ENCODE measurements around the gene CPA5.

CPA5 gene

DNA sequence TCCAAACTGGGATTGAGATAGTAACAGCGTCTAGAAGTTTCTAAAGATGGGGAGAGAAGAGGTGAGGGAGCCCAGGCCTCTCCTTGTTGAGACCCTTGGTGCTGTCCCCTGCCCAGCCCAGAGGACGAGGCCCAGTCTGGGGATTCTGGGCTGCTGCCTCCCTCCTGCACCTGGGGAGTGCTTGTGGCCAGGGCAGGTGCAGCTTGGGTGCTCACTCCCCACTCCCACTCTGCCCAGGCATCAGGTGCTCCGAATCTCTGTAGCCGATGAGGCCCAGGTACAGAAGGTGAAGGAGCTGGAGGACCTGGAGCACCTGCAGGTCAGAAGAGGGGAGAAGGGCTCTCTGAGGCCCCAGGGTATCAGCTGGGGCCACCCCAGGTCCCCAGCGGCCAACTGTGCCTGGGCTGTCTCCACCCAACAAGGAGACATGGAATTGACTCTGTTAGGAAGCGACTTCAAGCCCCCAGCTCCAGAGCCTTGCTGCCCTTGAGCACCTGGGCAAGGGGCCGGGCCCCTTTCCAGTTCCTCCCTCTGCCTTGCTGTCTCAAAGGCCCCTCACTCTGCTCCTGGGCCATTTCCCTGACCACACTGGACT is 36.3 kb downstream of the CPA5 start:
- DNase-seq = no peak

DNA sequence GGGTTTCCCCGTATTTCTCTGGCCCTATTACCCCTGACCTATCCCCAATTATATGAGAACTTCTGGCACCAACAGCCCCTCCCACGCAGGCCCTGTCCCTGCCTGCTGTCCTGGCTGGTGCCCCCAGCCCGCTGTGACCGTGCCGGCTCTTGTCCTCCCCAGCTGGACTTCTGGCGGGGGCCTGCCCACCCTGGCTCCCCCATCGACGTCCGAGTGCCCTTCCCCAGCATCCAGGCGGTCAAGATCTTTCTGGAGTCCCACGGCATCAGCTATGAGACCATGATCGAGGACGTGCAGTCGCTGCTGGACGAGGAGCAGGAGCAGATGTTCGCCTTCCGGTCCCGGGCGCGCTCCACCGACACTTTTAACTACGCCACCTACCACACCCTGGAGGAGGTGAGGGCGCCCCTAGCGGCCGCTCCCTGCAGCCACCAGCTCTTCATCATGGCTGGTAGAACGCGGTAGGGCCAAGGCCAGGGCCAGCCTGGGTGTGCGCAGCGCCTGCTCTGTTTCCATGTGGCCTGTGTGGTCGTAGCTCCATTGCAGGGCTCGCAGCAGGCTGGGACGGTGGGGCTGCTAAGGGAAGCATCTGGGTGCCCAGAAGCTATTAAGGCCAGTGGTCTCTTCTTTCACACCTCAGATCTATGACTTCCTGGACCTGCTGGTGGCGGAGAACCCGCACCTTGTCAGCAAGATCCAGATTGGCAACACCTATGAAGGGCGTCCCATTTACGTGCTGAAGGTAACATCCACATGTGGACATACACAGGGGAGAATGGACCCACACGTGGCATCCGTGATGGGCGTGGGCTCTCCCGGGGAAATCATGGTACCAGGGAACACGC is 37.1 kb downstream of the CPA5 start:
- DNase-seq = no peak

DNA sequence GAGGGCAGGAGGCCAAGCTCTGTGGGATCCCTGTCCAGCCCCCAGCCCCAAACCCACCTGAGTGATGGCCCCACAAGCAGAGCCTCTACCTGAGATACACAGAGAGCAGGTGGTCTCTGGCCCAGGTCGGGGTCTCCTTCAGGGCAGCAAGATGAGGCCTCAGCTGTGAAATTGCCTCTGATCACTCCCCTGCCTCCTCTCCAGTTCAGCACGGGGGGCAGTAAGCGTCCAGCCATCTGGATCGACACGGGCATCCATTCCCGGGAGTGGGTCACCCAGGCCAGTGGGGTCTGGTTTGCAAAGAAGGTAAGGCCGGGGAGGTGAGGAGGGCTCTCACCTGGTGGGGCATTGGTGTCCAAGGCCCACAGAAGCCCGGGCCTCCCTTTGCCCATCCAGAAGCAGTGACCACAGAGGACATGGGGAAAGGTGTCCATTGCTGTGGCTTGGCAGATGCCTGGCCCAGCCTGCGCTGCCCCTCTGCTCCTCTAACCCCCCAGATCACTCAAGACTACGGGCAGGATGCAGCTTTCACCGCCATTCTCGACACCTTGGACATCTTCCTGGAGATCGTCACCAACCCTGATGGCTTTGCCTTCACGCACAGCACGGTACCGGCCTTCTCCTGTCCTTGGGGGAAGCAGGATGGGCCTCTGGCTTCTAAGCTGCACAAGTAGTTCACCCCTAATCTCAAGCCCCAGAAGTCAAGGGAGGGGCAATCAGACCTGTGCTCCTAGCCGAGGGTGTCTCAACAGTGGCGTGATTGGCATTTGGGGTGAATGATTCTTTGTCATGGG is 38.8 kb downstream of the CPA5 start:
- DNase-seq = no peak

DNA sequence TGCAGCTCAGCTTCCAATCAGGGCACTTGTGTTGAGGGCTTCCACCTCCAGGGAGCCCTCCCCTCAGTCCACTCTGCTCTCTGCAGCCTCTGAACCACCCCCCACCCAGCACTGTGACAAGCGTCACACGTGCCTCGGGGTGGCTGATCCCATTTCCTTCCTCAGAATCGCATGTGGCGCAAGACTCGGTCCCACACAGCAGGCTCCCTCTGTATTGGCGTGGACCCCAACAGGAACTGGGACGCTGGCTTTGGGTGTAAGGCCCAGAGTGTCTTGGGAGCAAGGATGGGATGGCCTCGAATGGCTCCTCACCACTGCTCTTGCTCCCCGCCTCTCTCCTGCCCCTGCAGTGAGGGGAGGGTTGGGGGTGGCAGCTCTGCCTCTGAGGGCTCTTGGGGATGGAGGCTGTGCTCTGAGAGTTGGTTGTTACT is 39.8 kb downstream of the CPA5 start:
- no peak for DNase-seq

DNA sequence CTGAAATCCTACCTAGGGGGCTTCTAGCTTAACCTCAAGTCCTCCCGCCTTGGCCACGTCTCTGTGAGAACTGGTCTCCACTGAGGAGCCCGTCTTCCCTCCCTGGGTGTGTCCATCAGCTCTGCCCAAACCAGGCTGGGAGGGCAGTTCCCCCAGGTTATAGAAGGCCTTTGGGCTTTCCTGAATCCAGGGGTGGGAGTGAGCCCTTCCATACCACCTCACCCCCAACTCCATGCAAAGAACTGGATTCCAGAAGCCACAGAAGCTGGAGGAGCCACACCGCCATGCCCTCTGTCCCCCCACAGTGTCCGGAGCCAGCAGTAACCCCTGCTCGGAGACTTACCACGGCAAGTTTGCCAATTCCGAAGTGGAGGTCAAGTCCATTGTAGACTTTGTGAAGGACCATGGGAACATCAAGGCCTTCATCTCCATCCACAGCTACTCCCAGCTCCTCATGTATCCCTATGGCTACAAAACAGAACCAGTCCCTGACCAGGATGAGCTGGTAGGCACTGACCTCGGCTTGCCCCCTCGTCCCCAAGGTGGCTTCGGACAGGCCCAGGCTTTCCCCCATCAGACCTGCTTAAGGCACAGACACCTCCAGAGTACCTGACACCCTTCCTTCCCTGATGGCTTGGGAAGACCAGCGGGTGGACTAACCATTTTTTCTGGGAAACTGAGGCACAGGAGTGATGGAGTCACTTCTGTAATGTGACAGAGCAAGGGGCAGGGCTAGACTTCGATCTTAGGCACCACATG is 40.4 kb downstream of the CPA5 start:
- DNase-seq = no peak

DNA sequence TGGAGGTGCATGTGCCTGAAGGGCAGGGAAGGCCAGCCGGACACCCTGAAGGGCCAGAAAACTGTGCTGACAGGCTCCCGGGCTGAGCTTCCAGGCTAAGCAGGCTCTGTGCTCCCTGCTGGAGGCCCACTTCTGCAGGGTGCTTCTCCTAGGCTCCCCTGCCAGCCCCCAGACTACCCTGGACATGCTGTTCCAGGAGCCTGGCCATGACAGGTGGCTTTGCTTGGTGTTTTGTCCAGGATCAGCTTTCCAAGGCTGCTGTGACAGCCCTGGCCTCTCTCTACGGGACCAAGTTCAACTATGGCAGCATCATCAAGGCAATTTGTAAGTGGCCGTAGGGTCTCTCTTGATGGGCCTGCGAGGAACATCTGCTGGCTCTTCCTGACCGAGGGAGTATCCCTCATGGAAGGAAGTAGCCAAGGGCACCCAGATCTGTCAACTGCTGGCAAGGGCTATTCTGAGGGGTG is 41.0 kb downstream of the CPA5 start:
- no peak for DNase-seq

DNA sequence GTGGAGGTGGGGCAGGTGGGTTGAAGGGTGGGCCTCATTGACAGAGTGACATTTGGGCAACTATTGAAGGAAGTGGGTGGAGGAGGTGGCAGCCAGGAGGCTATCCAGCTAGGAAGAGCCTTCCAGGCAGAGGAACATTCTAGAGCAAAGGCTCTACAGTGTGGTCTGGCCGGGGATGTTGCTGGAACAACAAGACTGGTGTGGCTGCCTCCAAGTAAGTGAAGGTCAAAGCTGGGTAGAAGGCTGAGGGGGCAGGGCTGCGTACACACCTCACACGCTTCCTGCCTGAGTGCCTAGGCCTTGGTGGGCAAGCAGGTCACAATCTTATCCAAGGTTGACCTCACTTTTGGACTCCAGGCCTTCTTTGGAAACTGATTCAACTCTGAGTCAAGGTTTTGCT is 42.3 kb downstream of the CPA5 start:
- DNase-seq = no peak

DNA sequence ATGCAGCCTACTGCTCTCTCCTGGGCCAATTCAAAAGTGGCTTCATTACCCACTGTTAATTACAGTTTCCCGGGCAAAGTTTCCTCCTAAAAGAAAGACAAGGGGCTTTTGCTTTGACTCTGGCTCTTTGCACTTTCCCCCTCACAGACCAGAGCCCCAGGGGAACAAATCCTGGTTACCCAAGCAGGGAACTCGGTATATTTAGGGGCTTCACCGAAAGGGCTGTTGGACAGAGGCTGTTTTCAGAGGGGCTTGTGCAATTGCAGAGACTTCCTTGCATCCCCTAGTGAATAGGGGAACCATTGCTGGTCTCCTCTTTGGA is 42.7 kb downstream of the CPA5 start:
- DNase-seq = no peak

DNA sequence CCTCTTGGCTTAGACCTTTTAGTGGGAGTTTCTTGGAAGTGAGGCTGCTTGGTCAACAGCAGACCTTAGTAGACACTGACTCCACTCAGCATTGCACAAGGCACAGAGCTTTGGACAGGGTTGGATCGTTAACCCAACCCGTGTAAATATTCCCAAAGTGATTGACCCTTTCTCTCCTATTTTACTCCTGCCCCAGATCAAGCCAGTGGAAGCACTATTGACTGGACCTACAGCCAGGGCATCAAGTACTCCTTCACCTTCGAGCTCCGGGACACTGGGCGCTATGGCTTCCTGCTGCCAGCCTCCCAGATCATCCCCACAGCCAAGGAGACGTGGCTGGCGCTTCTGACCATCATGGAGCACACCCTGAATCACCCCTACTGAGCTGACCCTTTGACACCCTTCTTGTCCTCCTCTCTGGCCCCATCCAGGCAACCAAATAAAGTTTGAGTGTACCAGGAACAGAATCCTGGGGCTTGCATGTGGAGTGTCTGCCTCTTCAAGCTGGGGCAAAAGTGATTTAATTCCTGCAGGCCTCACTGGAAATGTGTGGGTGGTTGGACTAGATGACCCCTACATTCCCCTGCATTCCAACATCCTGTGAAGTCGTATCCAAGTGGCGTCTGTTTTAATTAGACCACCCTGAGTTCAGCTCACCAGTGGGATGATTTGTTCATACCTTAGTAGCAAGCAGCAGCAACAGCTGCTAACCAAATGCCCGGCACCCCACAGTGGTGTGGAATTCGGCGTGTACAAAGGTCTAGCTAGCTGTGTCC is 43.2 kb downstream of the CPA5 start:
- no peak for DNase-seq

DNA sequence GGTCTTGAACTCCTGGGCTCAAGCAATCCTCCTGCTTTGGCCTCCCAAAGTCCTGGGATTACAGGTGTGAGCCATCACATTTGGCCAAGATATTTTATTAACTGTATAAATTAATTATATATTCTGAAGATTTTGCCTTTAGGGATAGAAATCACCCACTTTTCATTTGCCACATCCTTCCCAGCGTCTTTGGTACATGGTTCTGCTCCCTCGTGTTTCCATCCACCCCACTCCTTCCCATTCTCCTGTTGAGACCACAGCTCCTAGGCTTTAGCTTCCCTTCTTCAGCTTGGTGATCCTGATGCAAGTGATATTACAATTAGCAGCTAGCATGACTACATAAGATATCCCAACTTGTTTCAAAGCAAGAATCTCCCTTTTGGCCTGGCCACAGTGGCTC is 44.1 kb downstream of the CPA5 start:
- DNase-seq = no peak

DNA sequence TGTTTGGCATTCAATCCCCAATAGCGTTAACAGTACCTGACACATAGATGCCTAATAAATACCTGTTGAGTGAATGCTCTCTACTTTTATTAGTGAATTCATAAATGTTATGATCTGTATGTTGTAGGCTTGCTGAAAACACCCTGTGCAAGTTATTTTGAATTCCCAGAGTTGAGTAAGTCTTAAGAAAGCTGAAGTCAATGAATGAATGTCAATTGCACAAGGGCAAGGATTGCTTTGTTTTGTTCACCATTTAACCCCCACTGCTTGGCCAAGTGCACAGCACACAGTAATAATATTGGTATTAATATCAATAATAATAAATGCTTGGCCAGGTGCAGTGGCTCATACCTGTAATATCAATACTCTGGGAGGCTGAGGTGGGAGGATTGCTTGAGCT is 45.9 kb downstream of the CPA5 start:
- no peak for DNase-seq

DNA sequence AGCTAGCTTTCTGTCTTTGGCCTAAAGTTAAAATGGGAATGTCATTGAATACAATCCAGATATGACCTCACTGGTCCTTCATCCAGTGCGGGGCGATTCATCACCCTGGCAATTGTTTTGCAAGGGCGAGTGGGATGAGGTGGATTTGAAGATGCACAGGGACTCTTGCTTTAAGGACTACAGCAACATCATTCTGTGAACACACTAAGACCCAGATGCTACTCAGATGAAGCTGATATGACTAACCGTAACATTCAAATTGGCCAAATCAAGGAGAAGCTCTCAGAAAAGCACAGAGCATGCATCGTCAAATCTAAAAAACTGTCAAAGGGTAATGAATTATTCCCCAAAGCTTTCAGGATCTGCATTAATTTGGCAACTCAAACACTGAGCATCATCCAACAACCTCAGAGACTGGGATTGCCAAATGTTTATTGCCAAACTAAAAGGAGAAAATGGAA is 48.5 kb downstream of the CPA5 start:
- no peak for DNase-seq

DNA sequence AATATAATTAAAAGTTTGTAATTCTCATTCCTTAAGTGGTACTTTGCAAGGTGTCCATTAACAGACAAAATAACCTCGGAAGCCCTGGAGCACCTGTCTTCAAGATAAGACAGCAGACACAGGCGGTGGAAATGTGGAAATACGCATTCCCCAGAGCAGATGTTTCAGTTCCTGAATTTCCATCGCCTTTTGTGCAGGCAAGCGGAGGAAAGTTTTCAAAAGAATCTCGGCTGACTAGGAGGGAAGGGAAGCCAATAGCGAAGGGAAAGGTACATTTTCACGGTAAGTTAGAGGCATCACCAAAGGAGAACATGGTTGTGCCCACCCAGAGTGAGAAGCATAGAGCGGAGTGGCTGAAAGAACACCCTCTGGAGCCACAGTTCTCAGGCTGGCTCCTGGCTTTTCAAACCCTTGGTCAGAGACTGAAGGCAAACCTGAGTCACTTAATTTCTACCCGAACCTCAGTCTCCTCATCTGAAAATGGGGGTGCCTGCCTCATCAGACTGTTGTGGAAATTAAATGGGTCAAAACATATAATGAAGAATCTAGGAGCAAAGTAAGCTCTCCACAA is 49.3 kb downstream of the CPA5 start:
- DNase-seq = no peak

DNA sequence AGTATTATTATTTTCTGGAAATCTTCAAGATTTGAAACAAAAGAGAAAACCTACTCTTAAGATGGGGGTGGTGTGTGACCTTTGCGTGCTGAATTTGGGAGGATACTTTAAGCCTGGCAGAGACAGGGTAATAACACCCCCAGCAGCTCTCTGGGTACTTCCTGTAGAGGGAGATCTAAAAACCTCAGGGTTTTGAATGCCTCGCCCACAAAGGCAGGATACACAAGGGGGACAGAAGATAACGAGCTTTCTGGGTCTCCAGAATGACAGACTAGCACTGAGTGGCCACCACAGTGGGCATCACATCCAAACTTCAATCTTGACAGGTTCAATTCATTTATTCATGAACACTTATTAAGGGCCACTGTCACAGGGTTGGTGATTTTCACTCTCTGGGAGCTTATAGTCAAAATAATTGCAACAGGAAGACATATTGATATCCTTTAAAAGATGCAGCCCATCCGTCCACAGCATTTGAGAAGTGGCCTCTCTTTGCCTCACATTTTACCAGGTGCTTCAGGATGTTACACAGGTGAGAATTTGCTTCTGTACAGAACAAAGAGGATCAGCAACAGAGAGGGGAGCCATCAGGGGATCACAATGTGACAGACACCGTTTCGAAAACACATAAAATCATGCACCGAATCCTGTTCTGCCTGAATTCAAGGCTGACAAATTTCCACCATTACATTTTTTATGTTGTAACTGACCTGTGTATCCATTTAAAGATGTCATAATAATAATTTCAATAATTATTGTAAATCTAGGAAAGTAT is 50.0 kb downstream of the CPA5 start:
- DNase-seq = no peak

DNA sequence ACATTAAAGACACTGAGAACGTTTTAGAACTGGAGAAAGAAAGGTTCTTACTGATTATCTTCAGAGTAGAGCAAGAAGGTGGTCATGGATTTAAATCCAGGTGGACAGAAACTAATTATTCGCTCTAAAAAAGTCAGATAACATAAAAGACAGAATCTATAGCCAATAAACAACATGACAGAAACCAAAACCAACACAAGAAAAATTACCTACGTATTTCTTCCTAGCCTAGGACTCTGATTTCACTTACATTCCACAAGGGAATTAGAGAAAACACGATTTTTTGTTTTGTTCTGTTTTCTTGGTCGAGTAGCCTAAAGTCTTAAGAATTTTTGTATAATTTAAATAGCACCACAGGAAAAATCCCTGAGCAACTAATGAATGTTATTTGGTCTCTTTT is 50.8 kb downstream of the CPA5 start:
- DNase-seq = no peak

DNA sequence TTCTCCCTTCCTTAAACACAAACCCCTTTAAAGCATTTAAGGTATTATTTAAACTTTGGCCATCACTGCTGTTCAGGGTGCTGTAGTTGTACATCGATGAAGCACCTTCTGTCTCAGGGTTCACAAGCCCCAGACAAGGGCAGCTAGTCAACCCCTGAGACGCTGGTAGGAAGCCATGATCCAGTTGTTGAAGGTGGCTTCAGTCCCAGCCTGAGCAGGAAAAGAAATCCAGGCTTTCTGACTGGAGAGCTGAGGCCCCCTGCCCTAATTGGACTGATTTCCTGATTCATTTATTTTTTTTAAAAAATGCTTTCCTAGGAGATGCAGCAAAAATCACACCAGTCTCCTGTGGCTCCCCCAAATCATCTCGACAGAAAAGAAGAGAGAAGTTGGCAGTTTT is 51.5 kb downstream of the CPA5 start:
- DNase-seq = no peak

DNA sequence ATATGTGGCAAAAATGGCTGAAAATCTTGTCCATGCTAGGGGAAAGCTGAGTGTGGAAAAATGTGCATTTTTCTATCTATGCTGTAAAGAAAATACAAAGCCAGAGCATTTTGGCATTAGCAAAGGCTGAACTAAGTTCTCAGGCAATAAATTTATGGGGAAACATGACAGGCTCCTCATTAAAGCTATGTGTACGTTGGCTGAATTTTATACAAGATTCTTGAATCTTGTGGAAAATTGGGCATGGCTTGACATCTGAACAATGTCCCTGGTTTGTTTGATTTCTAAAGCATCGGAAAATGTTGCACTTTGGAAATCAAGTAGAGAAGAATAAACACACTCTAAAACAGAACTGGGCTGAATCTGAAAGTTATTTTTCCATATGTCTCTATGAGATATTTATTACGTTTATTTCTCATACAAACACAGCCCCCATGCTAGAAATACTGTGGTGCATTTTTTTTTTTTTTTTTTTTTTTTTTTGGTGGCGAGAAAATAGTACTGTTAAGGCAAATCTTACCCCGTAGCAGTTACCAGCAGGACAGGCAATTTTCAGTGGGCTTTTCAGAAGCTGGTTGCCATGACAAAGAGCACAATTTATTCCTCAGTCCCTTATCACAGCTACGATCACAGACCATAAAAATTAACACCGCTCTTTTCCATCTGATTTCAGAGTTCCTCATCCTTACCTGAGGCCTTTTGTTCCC is 52.6 kb downstream of the CPA5 start:
- DNase-seq = no peak

DNA sequence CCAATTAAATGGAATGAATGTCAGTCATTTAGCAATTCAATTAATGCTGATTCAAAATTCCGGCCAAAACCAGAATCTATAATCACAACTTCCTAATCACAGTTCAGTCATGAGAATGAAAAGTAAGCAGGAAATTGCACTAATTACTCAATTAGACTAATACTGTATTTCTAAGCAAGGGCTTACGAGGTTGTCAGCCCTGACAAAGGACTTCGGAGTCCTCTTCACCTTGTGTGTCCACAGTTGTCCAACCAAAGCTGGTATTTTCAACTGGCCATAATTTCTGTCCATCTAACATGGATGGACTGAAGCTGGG is 53.1 kb downstream of the CPA5 start:
- DNase-seq = no peak

DNA sequence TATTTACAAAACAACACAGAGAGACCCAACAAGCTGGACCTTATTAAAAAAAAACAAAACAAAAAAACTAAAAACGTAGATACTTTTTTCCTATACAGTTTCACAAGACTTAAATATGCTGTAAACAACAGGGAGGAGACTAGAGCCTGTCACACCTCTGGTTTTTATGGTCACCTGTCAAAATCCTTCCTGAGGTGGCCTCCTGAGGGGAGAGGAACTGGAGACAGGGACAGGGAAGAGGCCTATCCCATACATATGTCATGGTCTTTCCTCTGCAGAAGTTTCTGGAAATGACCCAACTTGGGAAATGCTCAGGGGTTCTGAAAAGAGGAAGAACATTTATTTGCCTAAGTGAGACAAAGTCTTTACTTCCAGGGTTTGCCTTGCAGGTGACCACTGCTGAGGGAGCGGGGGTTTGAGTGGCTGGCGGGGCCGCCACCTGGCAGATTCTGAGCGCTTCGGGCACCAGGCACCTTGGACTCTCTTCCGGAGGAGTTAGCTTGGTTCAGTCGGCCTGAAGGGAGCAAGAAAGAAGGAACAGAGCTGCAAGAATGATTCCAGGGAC is 54.0 kb downstream of the CPA5 start:
- no peak for DNase-seq

DNA sequence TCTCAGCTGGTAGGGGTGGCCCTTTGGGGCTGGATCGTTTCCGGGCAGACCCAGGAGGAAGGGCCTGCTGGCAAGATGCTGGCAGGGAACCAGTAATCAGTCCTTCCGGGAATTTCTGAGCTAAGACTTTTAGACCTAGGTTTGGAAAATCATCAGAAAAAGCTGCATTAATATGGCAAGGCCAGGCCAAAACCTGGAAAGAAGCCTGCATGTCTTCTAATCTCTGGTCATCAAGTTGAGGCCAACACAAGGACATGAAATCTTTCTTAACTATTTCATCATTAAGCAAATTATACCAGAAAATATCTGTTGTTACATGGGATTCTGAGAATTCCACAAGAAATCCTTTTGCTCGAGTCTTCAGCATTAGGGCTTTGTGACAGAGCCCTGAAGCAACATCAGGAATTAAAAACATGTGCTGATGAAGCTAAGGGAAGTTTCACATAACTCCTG is 55.5 kb downstream of the CPA5 start:
- no peak for DNase-seq

Measured in stimulated activated CD4-positive, alpha-beta T cell treated with anti-CD3 and anti-CD28 coated beads, Interleukin-1b, Interleukin-23, amount 100 ng/mL, for 48 hours (primary cell).